Neuronal stem cell (in vitro differentiated cells): ENCODE measurements around the gene DGKQ.
A peak's percentile ranks its signal among the peaks of the same experiment; 100 is the strongest.
"Not testable (repeated sequence)": the region's sequence is repeated elsewhere in the genome, so short reads cannot be mapped to it uniquely, and the experiment has no call there.

Source experiments
- DNase-seq: peaks from one replicate; pipeline ENCODE4 v3.0.0-alpha.2; 2013; ENCODE audit warnings: low spot score
- H2AFZ ChIP-seq: one replicate; pipeline ENCODE4 v1.6.1; 2013; ENCODE audit warnings: mild to moderate bottlenecking, low read length, inconsistent platforms
- H2AK5ac ChIP-seq: 2 replicates; pipeline ENCODE4 v1.6.1; 2013; ENCODE audit warnings: low read depth, mild to moderate bottlenecking, inconsistent platforms, low read length, moderate library complexity, mixed read lengths
- H2BK120ac ChIP-seq: 2 replicates; pipeline ENCODE4 v1.6.1; 2013; ENCODE audit warnings: low read depth, mild to moderate bottlenecking, inconsistent platforms, low read length, moderate library complexity, mixed read lengths
- H2BK12ac ChIP-seq: one replicate; pipeline ENCODE4 v1.6.1; 2013; ENCODE audit warnings: low read length, inconsistent platforms
- H2BK15ac ChIP-seq: 2 replicates; pipeline ENCODE4 v1.6.1; 2013; ENCODE audit warnings: mild to moderate bottlenecking, low read length, inconsistent platforms, mixed read lengths
- H2BK5ac ChIP-seq: one replicate; pipeline ENCODE4 v1.6.1; 2013; ENCODE audit warnings: inconsistent platforms, mild to moderate bottlenecking, low read length, moderate library complexity
- H3K14ac ChIP-seq: one replicate; pipeline ENCODE4 v1.6.1; 2013; ENCODE audit warnings: low read length, inconsistent platforms
- H3K18ac ChIP-seq: 2 replicates; pipeline ENCODE4 v1.6.1; 2013; ENCODE audit warnings: low read length, inconsistent platforms
- H3K23ac ChIP-seq: 2 replicates; pipeline ENCODE4 v1.6.1; 2013; ENCODE audit warnings: low read depth, mild to moderate bottlenecking, mixed read lengths, low read length, inconsistent platforms; ENCODE audit not compliant: poor library complexity
- H3K27ac ChIP-seq: replicated peaks from 3 replicates; pipeline ENCODE4 v1.5.1; 2013; ENCODE audit warnings: low read length, inconsistent platforms
- H3K27me3 ChIP-seq, 3 experiments: 2 replicates each; pipeline ENCODE4 v1.6.1; 2013; ENCODE audit warnings: low read length in 3 of 3, mild to moderate bottlenecking in 2 of 3, inconsistent platforms in 1 of 3, low read depth in 1 of 3, mixed read lengths in 1 of 3, moderate library complexity in 1 of 3; ENCODE audit not compliant: control insufficient read depth in 3 of 3, insufficient read depth in 3 of 3
- H3K36me3 ChIP-seq, 2 donors: replicated peaks in 1 of 2; 2 replicates each; pipeline ENCODE4 v1.6.1; 2013; ENCODE audit warnings: low read length in 2 of 2; ENCODE audit not compliant: control insufficient read depth in 2 of 2, insufficient read depth in 2 of 2
- H3K4ac ChIP-seq: 2 replicates; pipeline ENCODE4 v1.6.1; 2013; ENCODE audit warnings: inconsistent platforms, mild to moderate bottlenecking, low read length, moderate library complexity
- H3K4me1 ChIP-seq, 2 donors: 1 replicate in 1 of 2; 2 replicates in 1 of 2; pipeline ENCODE4 v1.6.1; 2013; ENCODE audit warnings: low read length in 2 of 2, low read depth in 1 of 2; ENCODE audit not compliant: control insufficient read depth in 2 of 2, insufficient read depth in 1 of 2
- H3K4me2 ChIP-seq: one replicate; pipeline ENCODE4 v1.6.1; 2013; ENCODE audit warnings: mild to moderate bottlenecking, low read length, inconsistent platforms; ENCODE audit not compliant: insufficient read depth, poor library complexity, severe bottlenecking
- H3K4me3 ChIP-seq, 2 donors: 2 replicates each; pipeline ENCODE4 v1.5.1; 2013; ENCODE audit warnings: low read length in 2 of 2, mild to moderate bottlenecking in 2 of 2, inconsistent platforms in 1 of 2, moderate library complexity in 1 of 2
- H3K79me1 ChIP-seq: one replicate; pipeline ENCODE4 v1.6.1; 2013; ENCODE audit warnings: low read depth, mild to moderate bottlenecking, inconsistent platforms, low read length, moderate library complexity
- H3K9ac ChIP-seq: one replicate; pipeline ENCODE4 v1.6.1; 2013; ENCODE audit warnings: mild to moderate bottlenecking, low read depth, low read length, inconsistent platforms; ENCODE audit not compliant: poor library complexity
- H3K9me3 ChIP-seq, 2 donors: replicated peaks in 1 of 2; 2 replicates each; pipeline versions ENCODE3 to v1.6.1; 2013; ENCODE audit warnings: low read length in 2 of 2, mild to moderate bottlenecking in 2 of 2, inconsistent platforms in 1 of 2, low read depth in 1 of 2, mixed read lengths in 1 of 2, moderate library complexity in 1 of 2; ENCODE audit not compliant: control insufficient read depth in 2 of 2, insufficient read depth in 1 of 2
- H4K8ac ChIP-seq: one replicate; pipeline ENCODE4 v1.6.1; 2013; ENCODE audit warnings: low read depth, mild to moderate bottlenecking, inconsistent platforms, low read length, moderate library complexity
- H4K91ac ChIP-seq: one replicate; pipeline ENCODE4 v1.6.1; 2013; ENCODE audit warnings: low read length, low read depth, mild to moderate bottlenecking, inconsistent platforms; ENCODE audit not compliant: poor library complexity
- WGBS, 2 donors: extraction: QIAGEN DNeasy Blood & Tissue Kit; methylation state at CpG; one replicate each; pipeline ENCODE4 v1.1.7; 2013; ENCODE audit warnings: missing lambda C conversion rate in 2 of 2, mixed read lengths in 1 of 2; ENCODE audit not compliant: insufficient read length in 2 of 2, insufficient replicate concordance in 1 of 2; ENCODE audit errors: extremely low coverage in 2 of 2; 5-methylcytosine and 5-hydroxymethylcytosine counted together

DGKQ gene

DNA sequence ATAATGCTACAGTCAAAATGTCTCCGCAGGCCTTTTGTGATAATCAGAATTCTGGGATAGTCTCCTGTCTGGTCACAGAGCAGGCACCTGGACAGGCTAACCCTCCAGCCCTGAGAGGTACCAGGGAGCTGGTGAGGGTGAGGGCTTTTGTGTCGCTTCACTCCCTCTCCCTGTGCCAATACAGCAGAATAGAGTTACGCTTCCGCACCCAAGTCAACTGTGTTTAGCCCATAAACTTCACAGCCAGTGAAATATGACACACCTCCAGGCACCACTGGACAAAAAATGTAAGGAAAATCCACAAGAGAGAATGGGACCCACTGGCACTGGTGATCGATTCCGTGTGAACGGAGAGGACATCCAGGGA lies 42.6 kb downstream of the DGKQ start:
- Histone ChIP-seq H3K9ac (no peak overlapping the region), H3K18ac (no peak overlapping the region), H4K8ac (no peak overlapping the region), H3K27me3 (no peaks in the 10 kb centered on the region), H3K14ac (no peak overlapping the region), H3K4me2 (peak overlapping the region; percentile 87), H3K23ac (no peak overlapping the region), H2BK120ac (no peak overlapping the region), H2AFZ (no peak overlapping the region), H3K9me3 (peaks cover 0 to 2% of the 10 kb centered on the region in 2 donors), H2AK5ac (no peak overlapping the region), H3K79me1 (peaks cover 21% of the 10 kb centered on the region), H2BK5ac (no peak overlapping the region), H4K91ac (no peak overlapping the region), H2BK15ac (no peak overlapping the region), H2BK12ac (peak overlapping the region; percentile 51), H3K4ac (no peak overlapping the region), H3K4me3 (peak overlapping the region; percentile 95 to 98), H3K27ac (no peak overlapping the region), H3K4me1 (peaks cover 8 to 10% of the 10 kb centered on the region in 2 donors), H3K36me3 (no peaks in the 10 kb centered on the region)
- WGBS, 2 donors = no CpG with 5 or more reads among the region's 7 CpGs
- no peak for DNase-seq

DNA sequence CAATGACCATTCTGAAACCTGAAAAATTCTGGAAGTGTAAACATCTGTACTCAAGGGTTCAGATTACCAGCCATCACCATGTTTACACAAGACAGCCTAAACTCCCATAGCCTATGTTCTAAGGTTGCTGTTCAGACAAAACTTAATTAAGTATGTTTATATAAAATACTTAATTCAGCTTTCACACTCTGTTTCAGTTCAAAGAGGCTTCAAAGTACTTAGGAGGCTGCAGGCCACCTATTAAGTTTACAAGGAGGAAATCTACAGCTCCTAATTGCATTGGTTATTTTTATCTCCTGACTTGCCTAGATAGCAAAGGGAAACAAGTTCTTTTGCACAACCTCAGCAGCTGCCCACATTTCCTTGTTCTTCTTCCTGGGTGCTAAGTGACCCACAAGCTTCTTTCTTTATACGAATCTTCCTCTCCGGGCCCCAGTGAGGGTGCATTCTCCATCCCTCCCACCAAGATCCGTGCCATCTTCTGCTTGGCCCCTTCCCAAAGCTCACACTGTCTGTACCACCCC lies 43.3 kb downstream of the DGKQ start:
- Histone ChIP-seq H4K8ac (no peak overlapping the region), H3K14ac (no peak overlapping the region), H3K18ac (no peak overlapping the region), H3K27ac (no peak overlapping the region), H3K4me1 (peaks cover 8 to 10% of the 10 kb centered on the region in 2 donors), H3K4ac (no peak overlapping the region), H3K4me3 (peak overlapping the region in 1 of 2 donors; percentile 98), H2AFZ (no peak overlapping the region), H2BK12ac (no peak overlapping the region), H3K79me1 (peaks cover 24% of the 10 kb centered on the region), H3K4me2 (no peak overlapping the region), H3K9ac (no peak overlapping the region), H3K23ac (no peak overlapping the region), H3K27me3 (no peaks in the 10 kb centered on the region), H4K91ac (no peak overlapping the region), H2BK15ac (no peak overlapping the region), H3K9me3 (peaks cover 0 to 2% of the 10 kb centered on the region in 2 donors), H2BK5ac (no peak overlapping the region), H2BK120ac (no peak overlapping the region), H2AK5ac (no peak overlapping the region), H3K36me3 (no peaks in the 10 kb centered on the region)
- WGBS, 2 donors = no CpG with 5 or more reads among the region's 3 CpGs
- no peak for DNase-seq

DNA sequence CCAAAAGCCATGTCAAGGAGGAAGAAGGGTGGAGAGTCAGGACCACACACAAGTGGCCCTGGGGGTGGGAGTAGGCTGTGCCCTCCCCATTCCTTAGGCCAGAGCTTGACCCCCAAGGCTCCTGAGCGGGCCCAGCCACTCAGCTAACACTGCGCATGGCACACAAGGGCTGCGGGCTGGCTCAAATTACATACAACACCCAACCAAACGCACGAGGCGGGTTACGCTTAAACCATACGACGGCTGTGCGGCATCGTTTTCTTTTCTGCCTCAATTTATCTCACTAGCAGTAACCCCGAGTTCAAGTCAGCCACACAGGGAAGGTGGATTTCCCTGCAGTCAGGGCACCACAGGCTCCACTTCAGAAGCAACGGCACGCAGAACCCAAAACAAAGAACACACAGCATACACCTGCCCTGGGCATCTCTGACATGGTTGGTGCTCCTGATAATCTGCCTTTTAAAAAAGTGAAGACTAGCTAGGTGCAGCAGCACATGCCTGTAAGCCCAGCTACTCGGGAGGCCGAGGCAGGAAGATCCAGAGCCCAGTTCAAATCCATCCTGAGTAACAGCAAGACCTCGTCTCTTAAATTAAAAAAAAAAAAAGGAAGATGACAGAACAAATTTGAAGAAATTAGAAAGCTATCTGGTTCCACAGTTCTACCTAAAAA lies 44.1 kb downstream of the DGKQ start:
- Histone ChIP-seq H3K27me3 (no peaks in the 10 kb centered on the region), H2BK5ac (no peak overlapping the region), H3K4me2 (no peak overlapping the region), H2AK5ac (no peak overlapping the region), H2BK15ac (no peak overlapping the region), H3K79me1 (peaks cover 24% of the 10 kb centered on the region), H3K9ac (no peak overlapping the region), H3K36me3 (no peaks in the 10 kb centered on the region), H3K18ac (no peak overlapping the region), H4K91ac (no peak overlapping the region), H2BK12ac (no peak overlapping the region), H3K27ac (no peak overlapping the region), H2BK120ac (no peak overlapping the region), H3K14ac (no peak overlapping the region), H3K4me3 (peak overlapping the region in 1 of 2 donors; percentile 29), H3K23ac (no peak overlapping the region), H4K8ac (no peak overlapping the region), H2AFZ (no peak overlapping the region), H3K9me3 (peaks cover 0 to 2% of the 10 kb centered on the region in 2 donors), H3K4ac (no peak overlapping the region), H3K4me1 (peaks cover 8 to 10% of the 10 kb centered on the region in 2 donors)
- no peak for DNase-seq
- WGBS, 2 donors = no CpG with 5 or more reads among the region's 17 CpGs

DNA sequence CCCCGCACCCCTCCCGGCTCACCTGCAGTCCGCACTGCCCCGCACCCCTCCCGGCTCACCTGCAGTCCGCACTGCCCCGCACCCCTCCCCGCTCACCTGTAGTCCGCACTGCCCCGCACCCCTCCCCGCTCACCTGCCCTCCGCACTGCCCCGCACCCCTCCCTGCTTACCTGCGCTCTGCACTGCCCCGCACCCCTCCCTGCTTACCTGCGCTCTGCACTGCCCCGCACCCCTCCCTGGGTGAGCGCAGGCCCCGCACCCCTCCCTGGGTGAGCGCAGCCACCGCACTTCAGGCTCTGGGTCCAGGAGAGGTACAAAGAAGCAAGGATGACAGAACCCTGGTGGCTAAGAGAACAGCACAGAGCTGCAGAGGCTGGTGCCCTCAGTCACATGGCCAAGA lies 45.8 kb downstream of the DGKQ start:
- not testable (repeated sequence) for H2BK5ac ChIP-seq, H4K91ac ChIP-seq, H2AFZ ChIP-seq, H3K4ac ChIP-seq, H3K27me3 ChIP-seq, H3K9me3 ChIP-seq, H3K27ac ChIP-seq, H3K4me3 ChIP-seq, H3K18ac ChIP-seq, DNase-seq, H2AK5ac ChIP-seq, H3K9ac ChIP-seq, H2BK12ac ChIP-seq, H3K4me2 ChIP-seq, H3K23ac ChIP-seq, H2BK120ac ChIP-seq, H3K36me3 ChIP-seq, H3K4me1 ChIP-seq, H3K14ac ChIP-seq, H2BK15ac ChIP-seq
- H4K8ac ChIP-seq = peak overlapping the region; percentile 86
- H3K79me1 ChIP-seq = peaks cover 28% of the 10 kb centered on the region
- no CpG with 5 or more reads among the region's 21 CpGs for WGBS, 2 donors
